Uterus (tissue), 2 donors: ENCODE data around the gene KCNF1.

Experiments used
- POLR2A ChIP-seq, 2 donors: fragments of 450-650 bp; IDR thresholded peaks; one replicate each; pipeline ENCODE4 v1.6.1; 2016; ENCODE audit warnings: antibody characterized with exemption in 2 of 2, mild to moderate bottlenecking in 1 of 2, moderate library complexity in 1 of 2
- TF ChIP-seq, protein P1 (sequence below), 4 experiments: fragments of 200-600 bp in 2 of 4; fragments of 450-650 bp in 2 of 4; sonication (generic) in 2 of 4; IDR thresholded peaks; one replicate each; pipeline ENCODE4 v1.5.1; 2016 to 2019; ENCODE audit warnings: antibody characterized with exemption in 4 of 4, mild to moderate bottlenecking in 2 of 4, moderate library complexity in 1 of 4

DNA sequence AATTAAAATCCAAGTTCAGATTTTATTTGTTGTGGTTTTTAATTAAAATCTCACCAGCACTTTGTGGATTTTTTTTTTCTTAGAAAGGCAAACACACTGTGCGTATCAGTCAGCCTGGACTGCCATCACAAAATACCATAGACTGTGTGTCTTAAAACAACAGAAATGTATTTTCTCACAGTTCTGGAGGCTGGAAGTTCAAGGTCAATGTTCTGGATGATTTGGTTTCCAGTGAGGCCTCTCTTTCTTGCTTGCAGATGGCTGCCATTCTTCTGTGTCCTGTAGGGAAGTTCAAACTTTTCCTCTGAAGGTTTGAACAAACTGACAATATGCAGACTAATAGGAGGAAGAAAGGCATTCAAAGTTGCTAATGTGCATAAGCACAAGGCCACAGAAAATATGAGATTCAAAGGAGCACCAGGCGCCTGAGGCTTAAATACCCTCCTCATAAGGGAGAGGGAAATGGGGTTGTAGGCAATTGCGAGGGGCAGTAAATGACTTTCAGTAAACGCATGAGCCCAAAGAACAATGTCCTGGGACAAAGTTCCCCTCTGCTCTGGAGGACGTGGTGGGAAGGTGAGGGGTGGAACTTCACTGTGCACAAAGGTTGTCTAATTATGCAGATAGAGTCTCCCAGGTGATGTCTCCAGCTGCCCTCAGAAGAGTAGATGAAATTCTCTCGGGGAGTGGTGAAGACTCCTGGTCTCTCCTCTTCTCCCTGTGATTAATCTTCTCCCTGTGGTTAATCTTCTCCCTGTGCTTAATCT lies 26.5 kb upstream of the KCNF1 start:
- TF ChIP-seq, protein P1, sequence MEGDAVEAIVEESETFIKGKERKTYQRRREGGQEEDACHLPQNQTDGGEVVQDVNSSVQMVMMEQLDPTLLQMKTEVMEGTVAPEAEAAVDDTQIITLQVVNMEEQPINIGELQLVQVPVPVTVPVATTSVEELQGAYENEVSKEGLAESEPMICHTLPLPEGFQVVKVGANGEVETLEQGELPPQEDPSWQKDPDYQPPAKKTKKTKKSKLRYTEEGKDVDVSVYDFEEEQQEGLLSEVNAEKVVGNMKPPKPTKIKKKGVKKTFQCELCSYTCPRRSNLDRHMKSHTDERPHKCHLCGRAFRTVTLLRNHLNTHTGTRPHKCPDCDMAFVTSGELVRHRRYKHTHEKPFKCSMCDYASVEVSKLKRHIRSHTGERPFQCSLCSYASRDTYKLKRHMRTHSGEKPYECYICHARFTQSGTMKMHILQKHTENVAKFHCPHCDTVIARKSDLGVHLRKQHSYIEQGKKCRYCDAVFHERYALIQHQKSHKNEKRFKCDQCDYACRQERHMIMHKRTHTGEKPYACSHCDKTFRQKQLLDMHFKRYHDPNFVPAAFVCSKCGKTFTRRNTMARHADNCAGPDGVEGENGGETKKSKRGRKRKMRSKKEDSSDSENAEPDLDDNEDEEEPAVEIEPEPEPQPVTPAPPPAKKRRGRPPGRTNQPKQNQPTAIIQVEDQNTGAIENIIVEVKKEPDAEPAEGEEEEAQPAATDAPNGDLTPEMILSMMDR (IDR thresholded peaks at IDR 0.05) = no peak
- TF ChIP-seq POLR2A (IDR thresholded peaks at IDR 0.05) = no peak
